H9 (cell line): Measurements from ENCODE around the gene ENGASE. TPM values are rescaled to one million over a fixed set of nuclear protein-coding genes. Genes with fewer than 3 reads are reported as not detected.

ENCODE experiments used
- DNase-seq: peaks from one replicate; pipeline ENCODE4 v3.0.0-alpha.2; 2017
- H2AFZ ChIP-seq: one replicate; pipeline ENCODE4 v1.6.1; 2013; ENCODE audit warnings: mild to moderate bottlenecking, low read length, control low read depth, moderate library complexity
- H2AK5ac ChIP-seq: 2 replicates; pipeline ENCODE4 v1.6.1; 2013; ENCODE audit warnings: low read length, control low read depth, mixed read lengths; ENCODE audit not compliant: insufficient read length
- H2BK120ac ChIP-seq: one replicate; pipeline ENCODE4 v1.6.1; 2013; ENCODE audit warnings: low read depth, mild to moderate bottlenecking, low read length, control low read depth, inconsistent platforms; ENCODE audit not compliant: poor library complexity, severe bottlenecking
- H2BK12ac ChIP-seq: 2 replicates; pipeline ENCODE4 v1.6.1; 2013; ENCODE audit warnings: low read length, control low read depth, mixed read lengths, low read depth; ENCODE audit not compliant: insufficient read length
- H2BK15ac ChIP-seq: 2 replicates; pipeline ENCODE4 v1.6.1; 2013; ENCODE audit warnings: low read depth, low read length, control low read depth
- H2BK20ac ChIP-seq: one replicate; pipeline ENCODE4 v1.6.1; 2013; ENCODE audit warnings: low read depth, mild to moderate bottlenecking, low read length, control low read depth, inconsistent platforms; ENCODE audit not compliant: poor library complexity, severe bottlenecking
- H2BK5ac ChIP-seq: 2 replicates; pipeline ENCODE4 v1.6.1; 2013; ENCODE audit warnings: low read length, control low read depth, mixed read lengths; ENCODE audit not compliant: insufficient read length
- H3K14ac ChIP-seq: 2 replicates; pipeline ENCODE4 v1.6.1; 2013; ENCODE audit warnings: low read length, control low read depth; ENCODE audit not compliant: insufficient read depth
- H3K18ac ChIP-seq: 2 replicates; pipeline ENCODE4 v1.6.1; 2013; ENCODE audit warnings: low read depth, mild to moderate bottlenecking, mixed read lengths, low read length, control low read depth; ENCODE audit not compliant: insufficient read length
- H3K23ac ChIP-seq: 2 replicates; pipeline ENCODE4 v1.6.1; 2013; ENCODE audit warnings: low read length, control low read depth, mixed read lengths, low read depth; ENCODE audit not compliant: insufficient read length
- H3K23me2 ChIP-seq: 2 replicates; pipeline ENCODE4 v1.6.1; 2013; ENCODE audit warnings: low read depth, mild to moderate bottlenecking, mixed read lengths, low read length, control low read depth; ENCODE audit not compliant: insufficient read length, poor library complexity, severe bottlenecking
- H3K27ac ChIP-seq: 2 replicates; pipeline ENCODE4 v1.5.1; 2013; ENCODE audit warnings: low read length, control low read depth, mixed read lengths, low read depth; ENCODE audit not compliant: insufficient read length
- H3K27me3 ChIP-seq: 2 replicates; pipeline ENCODE4 v1.6.1; 2013; ENCODE audit warnings: low read length, control low read depth, inconsistent platforms; ENCODE audit not compliant: insufficient read depth
- H3K4ac ChIP-seq: 2 replicates; pipeline ENCODE4 v1.6.1; 2013; ENCODE audit warnings: low read depth, mild to moderate bottlenecking, control low read depth, inconsistent platforms, low read length, moderate library complexity
- H3K4me1 ChIP-seq: 2 replicates; pipeline ENCODE4 v1.6.1; 2013; ENCODE audit warnings: low read length, control low read depth, inconsistent platforms; ENCODE audit not compliant: insufficient read depth
- H3K4me2 ChIP-seq: 2 replicates; pipeline ENCODE4 v1.6.1; 2013; ENCODE audit warnings: low read length, control low read depth, mixed read lengths; ENCODE audit not compliant: insufficient read length, insufficient read depth
- H3K56ac ChIP-seq: 2 replicates; pipeline ENCODE4 v1.6.1; 2013; ENCODE audit warnings: low read depth, mild to moderate bottlenecking, mixed read lengths, low read length, control low read depth; ENCODE audit not compliant: insufficient read length
- H3K79me1 ChIP-seq: 2 replicates; pipeline ENCODE4 v1.6.1; 2013; ENCODE audit warnings: low read depth, mild to moderate bottlenecking, moderate library complexity, low read length, control low read depth, inconsistent platforms; ENCODE audit not compliant: insufficient read depth, poor library complexity, severe bottlenecking
- H3K79me2 ChIP-seq: 2 replicates; pipeline ENCODE4 v1.6.1; 2013; ENCODE audit warnings: low read length, control low read depth, inconsistent platforms; ENCODE audit not compliant: insufficient read depth
- H3K9ac ChIP-seq: 2 replicates; pipeline ENCODE4 v1.6.1; 2013; ENCODE audit warnings: low read length, control low read depth, mixed read lengths; ENCODE audit not compliant: insufficient read length; ENCODE audit errors: extremely low read depth
- H3K9me3 ChIP-seq: one replicate; pipeline ENCODE4 v1.6.1; 2013; ENCODE audit warnings: low read depth, low read length, inconsistent platforms; ENCODE audit not compliant: control insufficient read depth
- H3T11ph ChIP-seq: one replicate; pipeline ENCODE4 v1.6.1; 2013; ENCODE audit warnings: mild to moderate bottlenecking, low read length, control low read depth, inconsistent platforms
- H4K20me1 ChIP-seq: one replicate; pipeline ENCODE4 v1.6.1; 2013; ENCODE audit not compliant: control insufficient read depth, insufficient read length, insufficient read depth
- H4K5ac ChIP-seq: 2 replicates; pipeline ENCODE4 v1.6.1; 2013; ENCODE audit warnings: low read depth, mild to moderate bottlenecking, mixed read lengths, low read length, control low read depth; ENCODE audit not compliant: insufficient read length
- H4K8ac ChIP-seq: replicated peaks from 2 replicates; pipeline ENCODE4 v1.6.1; 2013; ENCODE audit warnings: low read length, control low read depth, mixed read lengths, low read depth; ENCODE audit not compliant: insufficient read length
- H4K91ac ChIP-seq: 2 replicates; pipeline ENCODE4 v1.6.1; 2013; ENCODE audit warnings: low read depth, mild to moderate bottlenecking, moderate library complexity, mixed read lengths, low read length, control low read depth; ENCODE audit not compliant: insufficient read length
- H3K27ac Mint-ChIP-seq, 3 experiments: 2 replicates in 2 of 3; 3 replicates in 1 of 3; pipeline ENCODE4 v1.8.0; 2020 to 2021; ENCODE audit warnings: mixed read lengths in 3 of 3, mild to moderate bottlenecking in 1 of 3, moderate library complexity in 1 of 3
- H3K27me3 Mint-ChIP-seq: 2 replicates; pipeline ENCODE4 v1.8.0; 2021; ENCODE audit warnings: low read depth, mild to moderate bottlenecking, moderate library complexity, mixed read lengths
- H3K36me3 Mint-ChIP-seq, 3 experiments: 2 replicates in 2 of 3; 3 replicates in 1 of 3; pipeline ENCODE4 v1.8.0; 2020 to 2021; ENCODE audit warnings: low read depth in 3 of 3, mixed read lengths in 3 of 3; ENCODE audit not compliant: insufficient read depth in 1 of 3
- H3K4me1 Mint-ChIP-seq, 2 experiments: 2 replicates each; pipeline ENCODE4 v1.8.0; 2020; ENCODE audit warnings: mixed read lengths in 2 of 2
- H3K4me3 Mint-ChIP-seq, 2 experiments: 2 replicates in 1 of 2; 3 replicates in 1 of 2; pipeline ENCODE4 v1.8.0; 2020 to 2021; ENCODE audit warnings: mild to moderate bottlenecking in 2 of 2, mixed read lengths in 2 of 2, moderate library complexity in 1 of 2
- H3K9me3 Mint-ChIP-seq, 2 experiments: 2 replicates in 1 of 2; 3 replicates in 1 of 2; pipeline ENCODE4 v1.8.0; 2020; ENCODE audit warnings: mild to moderate bottlenecking in 2 of 2, mixed read lengths in 2 of 2, moderate library complexity in 1 of 2
- CTCF ChIP-seq: fragments of 200-600 bp; sonication (generic); conservative IDR thresholded peaks from 3 replicates; pipeline ENCODE4 v1.8.0; 2021; ENCODE audit warnings: antibody characterized with exemption, mild to moderate bottlenecking
- WGBS: extraction: QIAGEN DNeasy Blood & Tissue Kit; methylation state at CpG from one replicate; pipeline ENCODE4 v1.1.7; 2013; ENCODE audit warnings: missing lambda C conversion rate, low lambda C conversion rate, mixed read lengths; ENCODE audit not compliant: insufficient read length; ENCODE audit errors: extremely low coverage; 5-methylcytosine and 5-hydroxymethylcytosine counted together
- total RNA-seq: library from RNA; stranded (reverse); gene quantifications from 2 replicates; pipeline ENCODE4 v1.2.1, GENCODE V29; 2021

The ENGASE gene
- total RNA-seq, 1 experiment from 2014 or later: 20.6 TPM

GRCh38 chr17:79064026-79064425, 10.6 kb upstream of the ENGASE start:
- peaks cover 2% of the 10 kb centered on the region in 2 experiments; a peak in 3 of 4 replicates for H3K4me1 Mint-ChIP-seq
- Histone ChIP-seq H3K18ac (no peak overlapping the region), H3K4ac (no peak overlapping the region), H3T11ph (no peak overlapping the region), H4K20me1 (no peaks in the 10 kb centered on the region), H3K23ac (no peak overlapping the region), H2BK15ac (no peak overlapping the region), H3K23me2 (no peaks in the 10 kb centered on the region), H2AFZ (no peak overlapping the region), H2BK5ac (no peak overlapping the region), H3K9ac (no peak overlapping the region), H3K14ac (no peak overlapping the region), H3K56ac (no peak overlapping the region), H2BK20ac (no peak overlapping the region), H3K4me1 (no peaks in the 10 kb centered on the region), H3K4me2 (no peak overlapping the region), H4K5ac (no peak overlapping the region), H3K79me2 (no peaks in the 10 kb centered on the region), H2BK120ac (no peak overlapping the region), H2BK12ac (no peak overlapping the region), H3K9me3 (no peaks in the 10 kb centered on the region), H2AK5ac (no peak overlapping the region), H3K79me1 (no peaks in the 10 kb centered on the region), H3K27ac (no peak overlapping the region), H4K8ac (no peak overlapping the region), H3K27me3 (no peaks in the 10 kb centered on the region), H4K91ac (no peak overlapping the region)
- no peaks in the 10 kb centered on the region for H3K36me3 Mint-ChIP-seq
- no peaks in the 10 kb centered on the region for H3K9me3 Mint-ChIP-seq
- no peak for TF ChIP-seq CTCF
- no peak for DNase-seq
- peaks cover 17% of the 10 kb centered on the region for H3K27me3 Mint-ChIP-seq
- WGBS: no CpG with 5 or more reads among the region's 4 CpGs
- H3K27ac Mint-ChIP-seq: no peak overlapping the region; a peak in 1 of 7 replicates
- H3K4me3 Mint-ChIP-seq: no peak overlapping the region
